Memory B cell (primary cell): ENCODE results near the gene ZSCAN5A.
"Not testable (repeated sequence)": the region's sequence is repeated elsewhere in the genome, so short reads cannot be mapped to it uniquely, and the experiment has no call there.

Experiments used
- ATAC-seq: fragments of 150-1000 bp; cut with Tn5 transposase; 2 replicates; pipeline ENCODE4 v1.10.0; 2021; ENCODE audit warnings: low read depth, mild to moderate bottlenecking, moderate library complexity
- DNase-seq, 2 donors: peaks; one replicate each; pipeline ENCODE4 v3.0.0; 2022; ENCODE audit warnings: low spot score in 2 of 2
- H3K27ac Mint-ChIP-seq: one replicate; pipeline ENCODE4 v1.8.0; 2022; ENCODE audit warnings: mild to moderate bottlenecking, moderate library complexity, mixed read lengths
- H3K27me3 Mint-ChIP-seq: one replicate; pipeline ENCODE4 v1.8.0; 2022; ENCODE audit warnings: mixed read lengths
- H3K36me3 Mint-ChIP-seq: one replicate; pipeline ENCODE4 v1.8.0; 2022; ENCODE audit warnings: mild to moderate bottlenecking, mixed read lengths
- H3K4me1 Mint-ChIP-seq: one replicate; pipeline ENCODE4 v1.8.0; 2022; ENCODE audit warnings: mixed read lengths
- H3K4me3 Mint-ChIP-seq: one replicate; pipeline ENCODE4 v1.8.0; 2022; ENCODE audit warnings: mild to moderate bottlenecking, moderate library complexity, mixed read lengths
- H3K9me3 Mint-ChIP-seq: one replicate; pipeline ENCODE4 v1.8.0; 2022; ENCODE audit warnings: mixed read lengths

The ZSCAN5A gene

DNA sequence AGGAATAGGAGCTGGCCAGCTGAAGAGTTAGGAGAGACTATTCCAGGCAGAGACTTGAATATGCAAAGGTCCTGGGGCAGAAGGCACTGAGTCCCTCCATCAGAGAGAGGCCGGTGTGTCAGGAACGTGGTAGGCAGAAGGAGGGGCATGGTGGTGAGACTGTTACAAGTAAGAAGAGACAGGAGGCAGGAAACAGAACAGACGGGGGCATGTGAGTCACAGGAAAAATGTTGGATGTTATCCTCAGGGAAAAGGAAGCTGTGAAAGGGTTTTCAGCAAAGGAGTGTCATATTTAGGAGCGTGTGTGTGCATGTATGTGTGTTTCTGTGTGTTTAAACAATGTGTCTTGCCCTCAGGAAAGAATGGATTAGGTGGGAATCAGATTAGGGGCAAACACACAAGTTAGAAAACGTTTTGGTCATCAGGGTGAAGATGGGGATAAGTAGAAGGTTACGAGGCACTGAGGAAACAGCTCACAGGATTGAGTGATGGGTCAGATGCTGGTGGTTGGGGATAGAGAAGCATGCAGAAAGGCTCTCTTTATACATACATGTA lies 41.0 kb downstream of the ZSCAN5A start:
- Mint-ChIP-seq H3K9me3 (peaks cover 3% of the 10 kb centered on the region), H3K4me3 (no peak overlapping the region), H3K27me3 (no peaks in the 10 kb centered on the region), H3K36me3 (peaks cover 18% of the 10 kb centered on the region), H3K27ac (no peak overlapping the region), H3K4me1 (no peaks in the 10 kb centered on the region)
- ATAC-seq = no peak
- DNase-seq = no peak

DNA sequence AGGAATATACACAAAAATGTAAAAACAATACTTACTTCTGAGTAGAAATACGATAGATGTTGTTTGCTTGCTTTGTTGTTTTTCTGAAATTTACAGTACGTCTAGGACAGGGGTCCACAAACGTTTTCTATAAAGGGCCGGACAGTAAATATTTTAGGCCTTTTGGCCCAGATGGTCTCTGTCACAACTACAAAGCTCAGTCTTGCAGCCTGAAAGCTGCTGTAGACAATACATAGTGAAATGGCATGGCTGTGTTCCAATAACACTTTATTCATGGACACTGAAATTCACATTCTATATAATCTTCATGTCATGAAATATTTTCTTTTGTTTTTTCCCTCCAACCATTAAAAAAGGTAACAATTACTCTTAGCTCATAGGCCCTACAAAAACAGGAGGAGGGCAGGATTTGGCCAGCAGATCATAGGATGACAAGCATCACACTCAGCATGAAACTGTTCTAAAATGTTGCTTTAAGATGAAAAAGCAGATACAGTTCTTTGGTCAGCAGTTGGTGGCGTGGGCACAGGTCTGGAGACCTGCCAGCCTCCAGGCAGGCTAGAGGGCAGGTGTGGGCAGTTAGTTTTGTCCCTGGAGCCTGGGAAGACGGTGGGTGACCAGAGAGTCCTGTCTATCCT lies 42.4 kb downstream of the ZSCAN5A start, which contains the start of gene EDDM13:
TSS of gene EDDM13 (plus strand) at position 588 of the 638 bp plus-strand sequence. CDS start 87 bp downstream, outside the sequence.
- Mint-ChIP-seq H3K27me3 (no peaks in the 10 kb centered on the region), H3K4me1 (no peaks in the 10 kb centered on the region), H3K4me3 (no peak within 1 kb of the TSS), H3K9me3 (peaks cover 2% of the 10 kb centered on the region), H3K27ac (no peak within 1 kb of the TSS), H3K36me3 (peaks cover 15% of the 10 kb centered on the region)
- ATAC-seq (no peak), DNase-seq (no peak)

DNA sequence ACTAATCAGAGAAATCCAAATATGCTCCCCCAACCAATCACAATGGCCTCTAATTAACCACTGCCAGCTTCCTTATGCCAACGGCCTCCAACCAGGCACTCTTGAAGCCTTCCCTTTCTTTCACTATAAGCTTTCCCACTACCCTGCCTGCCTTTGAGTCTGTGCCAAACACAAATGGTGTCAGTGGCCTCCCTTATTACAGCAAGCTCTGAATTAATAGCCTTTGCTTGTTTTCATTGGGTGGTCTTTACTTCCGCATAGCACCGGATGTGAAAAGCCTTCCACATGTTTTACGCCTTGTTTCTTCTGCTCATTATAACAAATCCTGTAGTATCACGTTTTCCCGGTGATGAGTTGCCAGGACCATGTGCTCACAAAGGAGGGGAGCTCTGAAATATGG lies 43.5 kb downstream of the ZSCAN5A start:
- Mint-ChIP-seq H3K27me3 (no peaks in the 10 kb centered on the region), H3K4me3 (no peak overlapping the region), H3K27ac (no peak overlapping the region), H3K36me3 (peaks cover 11% of the 10 kb centered on the region), H3K9me3 (peaks cover 2% of the 10 kb centered on the region), H3K4me1 (no peaks in the 10 kb centered on the region)
- ATAC-seq (no peak), DNase-seq (no peak)

DNA sequence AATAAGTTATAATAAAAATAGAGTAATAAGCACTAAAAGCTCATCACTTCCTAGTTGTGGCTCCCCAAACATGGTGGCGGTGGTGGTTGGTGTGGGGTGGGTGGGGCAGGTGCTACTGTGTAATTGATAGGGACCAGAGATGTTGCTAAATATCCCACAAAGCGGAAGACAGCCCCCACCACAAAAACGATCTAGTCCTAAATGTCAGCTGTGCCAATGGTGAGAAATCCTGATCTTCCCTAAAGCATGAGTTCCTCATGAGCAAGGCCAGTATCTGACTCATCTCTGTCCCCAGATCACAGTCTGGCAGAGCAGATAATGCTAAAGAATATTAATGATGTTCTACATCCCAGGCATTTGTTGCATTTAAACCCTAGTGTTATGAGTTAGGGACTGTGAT lies 44.0 kb downstream of the ZSCAN5A start:
- Mint-ChIP-seq H3K4me3 (no peak overlapping the region), H3K9me3 (peaks cover 2% of the 10 kb centered on the region), H3K4me1 (no peaks in the 10 kb centered on the region), H3K36me3 (peaks cover 11% of the 10 kb centered on the region), H3K27me3 (no peaks in the 10 kb centered on the region), H3K27ac (no peak overlapping the region)
- no peak for DNase-seq
- ATAC-seq = no peak

DNA sequence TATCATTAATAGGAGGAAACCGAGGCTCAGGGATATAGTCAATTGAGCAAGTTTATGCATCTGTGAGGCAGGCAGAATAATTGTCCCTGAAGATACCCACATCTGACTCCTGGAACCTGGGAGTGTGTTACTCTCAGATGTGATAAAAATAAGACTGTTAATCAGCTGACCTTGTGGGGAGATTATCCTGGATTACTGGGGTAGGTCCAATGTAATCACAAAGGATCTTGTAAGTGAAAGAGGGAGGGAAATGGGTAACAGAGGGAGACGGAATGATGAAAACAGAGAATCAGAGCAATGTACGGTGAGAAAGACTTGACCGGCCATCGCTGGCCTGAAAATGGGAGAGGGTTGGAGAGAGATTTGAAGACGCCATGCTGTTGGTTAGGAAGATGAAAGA lies 45.3 kb downstream of the ZSCAN5A start:
- H3K36me3 Mint-ChIP-seq = peaks cover 13% of the 10 kb centered on the region
- H3K9me3 Mint-ChIP-seq = peaks cover 2% of the 10 kb centered on the region
- H3K27ac Mint-ChIP-seq = no peak overlapping the region
- DNase-seq (no peak), ATAC-seq (no peak)
- no peak overlapping the region for H3K4me3 Mint-ChIP-seq
- H3K4me1 Mint-ChIP-seq = no peaks in the 10 kb centered on the region
- H3K27me3 Mint-ChIP-seq = no peaks in the 10 kb centered on the region

DNA sequence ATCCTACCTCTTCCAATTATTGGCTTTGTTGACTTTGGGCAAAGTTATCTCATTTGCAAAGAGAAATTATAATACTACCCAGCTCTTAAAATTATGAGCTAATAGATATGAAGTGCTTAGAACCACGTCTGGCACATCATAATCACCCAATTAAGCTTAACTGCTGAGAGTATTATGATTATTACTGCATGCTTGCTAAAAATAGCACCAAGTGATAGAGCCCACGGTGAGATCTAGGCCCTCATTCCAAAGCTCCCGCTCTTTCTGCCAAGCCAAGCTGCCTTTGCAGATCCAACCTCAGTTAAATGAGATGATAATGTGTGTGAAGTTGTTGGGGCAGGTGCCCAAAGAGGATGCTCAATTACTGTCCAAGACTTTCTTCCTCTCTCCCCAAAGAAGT lies 48.6 kb downstream of the ZSCAN5A start:
- H3K27ac Mint-ChIP-seq = no peak overlapping the region
- H3K27me3 Mint-ChIP-seq = no peaks in the 10 kb centered on the region
- no peaks in the 10 kb centered on the region for H3K4me1 Mint-ChIP-seq
- DNase-seq = no peak
- no peak overlapping the region for H3K4me3 Mint-ChIP-seq
- H3K9me3 Mint-ChIP-seq = no peaks in the 10 kb centered on the region
- H3K36me3 Mint-ChIP-seq = peaks cover 8% of the 10 kb centered on the region
- ATAC-seq = no peak

DNA sequence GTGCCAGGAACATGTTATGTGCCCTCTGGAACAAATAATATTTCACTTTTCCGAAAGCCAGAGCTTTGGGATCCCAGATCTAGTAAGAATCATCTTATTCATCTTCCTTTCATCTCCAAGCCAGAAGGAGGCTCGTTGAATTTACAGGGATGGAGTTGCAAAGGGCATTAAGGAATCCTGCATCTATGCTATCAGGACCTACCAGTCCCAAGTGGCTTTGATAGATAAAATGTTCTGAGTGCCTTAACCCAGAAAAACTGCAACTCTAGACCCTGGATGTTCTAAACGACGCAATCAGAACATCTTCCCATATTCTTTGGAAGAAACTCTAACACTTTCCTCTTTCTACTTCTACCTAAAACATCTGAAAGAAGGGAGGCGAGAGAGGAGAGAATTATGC lies 51.3 kb downstream of the ZSCAN5A start:
- H3K27me3 Mint-ChIP-seq = no peaks in the 10 kb centered on the region
- DNase-seq = no peak
- no peak for ATAC-seq
- H3K36me3 Mint-ChIP-seq = peaks cover 6% of the 10 kb centered on the region
- H3K4me3 Mint-ChIP-seq = no peak overlapping the region
- no peaks in the 10 kb centered on the region for H3K4me1 Mint-ChIP-seq
- no peak overlapping the region for H3K27ac Mint-ChIP-seq
- no peaks in the 10 kb centered on the region for H3K9me3 Mint-ChIP-seq

DNA sequence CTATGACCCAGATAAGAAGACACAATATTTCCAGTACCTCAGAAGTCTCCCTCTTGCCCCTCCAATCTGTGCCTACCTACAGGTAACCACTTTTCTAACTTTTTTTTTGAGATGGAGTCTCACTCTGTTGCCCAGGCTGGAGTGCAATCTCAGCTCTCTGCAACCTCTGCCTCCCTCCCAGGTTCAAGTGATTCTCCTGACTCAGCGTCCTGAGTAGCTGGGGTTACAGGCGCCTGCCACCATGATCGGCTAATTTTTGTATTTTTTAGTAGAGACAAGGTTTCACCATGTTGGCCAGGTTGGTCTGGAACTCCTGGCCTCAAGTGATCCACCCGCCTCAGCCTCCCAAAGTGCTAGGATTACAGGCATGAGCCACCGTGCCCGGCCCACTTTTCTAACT lies 52.7 kb downstream of the ZSCAN5A start:
- not testable (repeated sequence) for DNase-seq, H3K36me3 Mint-ChIP-seq, ATAC-seq

DNA sequence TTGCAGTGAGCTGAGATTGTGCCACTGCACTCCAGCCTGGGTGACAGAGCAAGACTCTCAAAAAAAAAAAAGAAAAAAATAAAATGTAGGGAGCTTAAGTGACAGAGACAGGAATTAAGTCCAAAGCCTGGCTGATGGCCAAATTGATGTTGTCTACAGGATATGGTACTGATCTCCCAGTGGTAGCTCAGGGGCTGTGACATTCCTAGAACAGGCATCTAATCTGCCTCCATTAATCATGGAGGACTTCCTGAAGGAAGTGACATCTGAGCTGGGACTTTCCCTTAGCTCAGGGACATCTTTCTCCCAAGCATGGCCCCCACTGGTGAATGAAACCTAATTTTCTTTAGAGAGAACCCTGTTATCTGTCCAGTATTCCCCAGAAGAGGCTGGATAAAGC lies 53.5 kb downstream of the ZSCAN5A start:
- Mint-ChIP-seq H3K27ac (no peak overlapping the region), H3K4me3 (no peak overlapping the region), H3K9me3 (no peaks in the 10 kb centered on the region), H3K27me3 (no peaks in the 10 kb centered on the region), H3K36me3 (peaks cover 6% of the 10 kb centered on the region), H3K4me1 (no peaks in the 10 kb centered on the region)
- ATAC-seq (no peak), DNase-seq (no peak)

More for the DNA sequence above, 52.7 kb downstream of the ZSCAN5A start:
- not testable (repeated sequence) for H3K4me1 Mint-ChIP-seq, H3K4me3 Mint-ChIP-seq, H3K9me3 Mint-ChIP-seq, H3K27ac Mint-ChIP-seq, H3K27me3 Mint-ChIP-seq

DNA sequence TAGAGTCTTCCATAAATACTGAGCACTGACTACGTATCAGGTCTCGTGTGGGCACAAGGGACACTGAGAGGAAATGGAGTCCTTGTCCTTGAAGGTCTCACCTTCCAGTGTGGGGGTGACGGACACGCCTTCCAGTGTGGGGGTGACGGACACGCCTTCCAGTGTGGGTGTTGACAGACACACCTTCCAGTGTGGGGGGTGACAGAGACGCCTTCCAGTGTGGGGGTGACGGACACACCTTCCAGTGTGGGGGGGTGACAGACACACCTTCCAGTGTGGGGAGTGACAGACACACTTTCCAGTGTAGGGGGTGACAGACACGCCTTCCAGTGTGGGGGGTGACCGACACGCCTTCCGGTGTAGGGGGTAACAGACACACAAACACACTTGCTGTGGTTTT lies 56.4 kb downstream of the ZSCAN5A start:
- Mint-ChIP-seq H3K9me3 (no peaks in the 10 kb centered on the region), H3K36me3 (peaks cover under 1% of the 10 kb centered on the region), H3K27ac (no peak overlapping the region), H3K4me1 (peaks cover 3% of the 10 kb centered on the region), H3K4me3 (no peak overlapping the region), H3K27me3 (no peaks in the 10 kb centered on the region)
- ATAC-seq (no peak), DNase-seq (no peak)

DNA sequence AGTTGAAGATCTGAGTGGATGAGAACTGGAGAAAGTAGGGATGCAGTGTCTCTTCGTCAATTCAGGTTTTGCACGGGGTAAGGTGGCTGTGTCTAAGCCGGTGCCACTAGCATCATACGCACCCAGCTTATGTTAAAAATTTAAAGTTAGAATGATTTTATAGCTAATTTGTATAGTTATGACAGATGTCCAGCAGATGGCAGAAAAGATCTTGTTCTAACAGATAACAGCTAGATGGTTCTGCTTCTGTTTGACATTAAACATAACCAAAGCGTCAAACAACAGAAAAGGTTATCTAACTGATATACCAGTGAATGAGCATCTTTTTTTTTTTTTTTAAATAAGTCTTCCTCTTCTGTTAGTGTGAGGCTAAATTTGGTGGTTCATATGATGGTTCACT lies 60.9 kb downstream of the ZSCAN5A start:
- no peaks in the 10 kb centered on the region for H3K27me3 Mint-ChIP-seq
- H3K36me3 Mint-ChIP-seq = peaks cover 2% of the 10 kb centered on the region
- ATAC-seq (peak; percentile 35), DNase-seq (peak in 1 of 2 donors; percentile 23)
- H3K4me3 Mint-ChIP-seq = no peak overlapping the region
- no peaks in the 10 kb centered on the region for H3K9me3 Mint-ChIP-seq
- H3K4me1 Mint-ChIP-seq = peaks cover 3% of the 10 kb centered on the region
- no peak overlapping the region for H3K27ac Mint-ChIP-seq

DNA sequence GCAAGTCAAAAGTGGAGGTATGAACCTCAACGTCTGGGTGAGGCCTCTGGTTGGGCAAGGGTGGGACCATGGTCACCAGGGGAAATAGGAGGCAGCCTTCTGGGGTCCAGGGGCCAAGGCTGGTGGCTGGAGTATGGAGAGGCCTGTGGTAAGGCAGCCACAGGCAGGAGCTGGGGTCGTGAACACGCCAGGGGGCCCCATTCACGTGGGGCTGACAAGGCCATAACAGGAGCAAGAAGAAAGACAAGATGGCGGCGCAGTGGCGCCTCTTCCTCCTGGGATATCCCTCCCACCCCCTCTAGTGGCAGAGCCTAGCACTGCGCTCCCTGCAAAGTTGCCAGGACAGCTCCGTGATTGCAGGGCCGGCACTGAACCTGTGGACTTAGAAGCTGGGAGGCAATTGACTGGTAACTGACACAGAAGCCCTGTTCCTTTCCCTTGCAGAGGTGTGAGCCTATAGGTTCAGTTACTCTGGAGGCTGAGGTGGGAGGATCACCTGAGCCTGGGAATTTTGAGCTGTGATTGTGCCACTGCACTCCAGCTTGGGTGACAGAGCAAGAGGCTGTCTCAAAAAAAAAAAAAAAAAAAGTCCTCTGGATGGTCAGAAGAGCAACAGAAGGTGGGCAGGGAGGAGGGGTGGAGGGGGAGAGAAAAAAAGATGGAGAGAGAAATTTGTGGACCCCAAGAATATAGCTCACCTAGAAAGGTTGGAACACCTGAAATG lies 61.8 kb downstream of the ZSCAN5A start:
- no peak overlapping the region for H3K27ac Mint-ChIP-seq
- H3K27me3 Mint-ChIP-seq = no peaks in the 10 kb centered on the region
- peaks cover 2% of the 10 kb centered on the region for H3K36me3 Mint-ChIP-seq
- peak; percentile 67 to 68 for DNase-seq
- ATAC-seq = peak; percentile 75
- H3K9me3 Mint-ChIP-seq = no peaks in the 10 kb centered on the region
- no peak overlapping the region for H3K4me3 Mint-ChIP-seq
- H3K4me1 Mint-ChIP-seq = peaks cover 3% of the 10 kb centered on the region

DNA sequence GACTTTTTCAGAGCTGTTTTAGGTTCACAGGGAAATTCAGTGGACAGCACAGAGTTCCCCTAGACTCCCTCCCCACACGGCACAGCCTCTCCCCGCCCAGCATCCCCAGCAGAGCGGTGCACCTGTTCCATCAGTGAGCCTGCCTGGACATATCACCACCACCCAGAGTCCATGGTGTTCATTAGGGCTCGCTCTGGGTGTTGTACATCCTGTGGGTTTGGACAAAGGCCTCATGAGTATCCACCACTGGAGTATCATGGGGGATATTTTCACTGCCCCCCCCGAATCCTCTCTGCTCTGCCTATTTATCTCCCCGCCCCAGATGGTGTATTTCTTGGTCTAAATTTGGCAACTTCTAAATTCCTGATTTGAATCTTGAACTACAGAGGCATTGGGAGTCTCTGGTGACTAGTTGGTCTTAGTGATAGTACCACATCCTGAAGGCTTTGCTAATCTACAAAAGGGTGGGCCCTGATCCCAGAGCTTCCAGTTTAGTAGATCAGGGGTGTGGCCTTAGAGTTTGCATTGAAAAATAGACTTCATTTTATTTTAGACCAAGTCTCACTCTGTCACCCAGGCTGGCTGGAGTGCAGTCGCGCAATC lies 65.8 kb downstream of the ZSCAN5A start:
- not testable (repeated sequence) for H3K36me3 Mint-ChIP-seq, H3K27ac Mint-ChIP-seq, H3K4me1 Mint-ChIP-seq, DNase-seq, H3K4me3 Mint-ChIP-seq, H3K27me3 Mint-ChIP-seq, H3K9me3 Mint-ChIP-seq, ATAC-seq

DNA sequence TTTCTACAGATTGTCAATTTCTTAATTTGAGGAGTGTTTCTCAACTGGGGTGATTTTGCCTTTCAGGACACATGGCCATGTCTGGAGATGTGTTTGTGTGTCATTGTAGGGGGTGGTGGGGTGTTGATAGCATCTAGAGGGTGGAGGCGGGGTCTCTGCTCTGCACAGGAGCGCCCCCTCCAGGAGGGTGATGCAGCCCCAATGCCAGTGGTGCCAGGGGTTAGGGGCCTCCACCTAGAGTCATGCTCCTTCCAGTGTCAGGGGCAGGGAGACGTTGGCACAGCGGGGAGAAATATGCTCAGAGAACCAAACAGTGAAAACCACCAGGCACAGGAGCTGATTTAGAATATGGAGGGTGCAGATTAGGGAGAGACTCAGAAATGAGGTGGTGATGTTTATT lies 68.9 kb downstream of the ZSCAN5A start:
- H3K4me1 Mint-ChIP-seq, H3K4me3 Mint-ChIP-seq, DNase-seq, H3K27me3 Mint-ChIP-seq, ATAC-seq, H3K36me3 Mint-ChIP-seq, H3K27ac Mint-ChIP-seq, H3K9me3 Mint-ChIP-seq: not testable (repeated sequence)
